CD4-positive, alpha-beta T cell treated with Interferon alpha-2 for 1 hour (primary cell): ENCODE results near the gene SPATA24.
"Not testable (repeated sequence)": the region's sequence is repeated elsewhere in the genome, so short reads cannot be mapped to it uniquely, and the experiment has no call there.

Source experiments
- DNase-seq, 2 donors: peaks; one replicate each; pipeline ENCODE4 v3.0.0-alpha.2; 2020 to 2022

The SPATA24 gene

DNA sequence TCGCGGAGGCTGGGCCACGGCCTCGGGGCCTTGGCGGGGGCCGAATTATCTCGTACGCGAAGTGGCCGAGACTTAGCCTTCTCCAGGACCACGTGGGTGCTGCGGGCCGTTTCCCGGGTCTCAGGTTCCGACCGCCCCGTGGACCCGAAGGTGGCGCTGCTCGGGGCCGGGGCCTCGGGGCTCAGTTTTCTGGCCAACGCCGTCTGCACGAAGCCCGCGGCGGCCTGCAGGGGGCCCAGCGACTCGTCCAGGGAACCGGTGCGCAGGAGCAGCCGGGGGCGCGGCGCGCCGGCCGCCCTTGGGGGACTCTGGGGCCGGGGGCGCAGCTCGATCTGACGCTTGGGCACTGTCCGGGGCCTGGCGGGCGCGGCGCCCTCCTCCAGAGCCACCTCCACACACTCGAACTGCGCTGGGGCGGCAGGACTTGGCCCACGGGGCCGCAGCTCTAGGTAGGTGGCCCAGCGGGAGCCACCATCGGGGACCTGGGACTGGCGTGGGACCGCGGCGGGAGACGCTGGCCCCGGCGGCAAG is 9.7 kb downstream of the SPATA24 start:
- peak; percentile 50 to 71 for DNase-seq

DNA sequence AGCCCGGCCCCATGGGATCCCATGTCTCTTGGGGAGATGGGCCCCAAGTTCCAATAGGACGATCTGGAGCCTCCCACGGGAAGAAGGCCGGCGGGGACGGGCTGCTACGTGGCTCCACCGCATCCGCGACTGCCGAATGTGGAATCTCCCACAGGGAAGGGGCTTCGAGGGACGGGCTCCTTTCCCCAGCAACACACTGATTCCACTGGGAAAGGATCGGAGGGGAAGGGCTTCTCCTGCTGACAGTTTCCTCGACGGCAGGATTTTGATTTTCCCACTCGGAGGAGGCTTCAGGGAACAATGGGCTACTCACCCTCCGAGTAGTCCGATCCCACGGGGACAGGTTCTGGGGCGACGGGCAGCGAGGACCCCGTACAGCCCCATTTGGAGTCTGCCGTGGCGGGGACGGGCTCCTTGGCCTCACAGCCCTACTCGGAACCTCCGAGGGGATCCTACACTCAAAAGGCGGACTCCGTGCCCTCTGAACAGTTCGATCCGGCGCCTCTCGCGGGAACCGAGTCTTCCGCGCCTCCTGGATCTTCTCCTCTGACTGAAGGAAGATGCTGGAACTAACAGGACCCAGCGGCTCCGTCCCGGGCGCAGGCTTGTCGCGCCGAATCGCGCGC is 10.3 kb downstream of the SPATA24 start:
- no peak for DNase-seq

DNA sequence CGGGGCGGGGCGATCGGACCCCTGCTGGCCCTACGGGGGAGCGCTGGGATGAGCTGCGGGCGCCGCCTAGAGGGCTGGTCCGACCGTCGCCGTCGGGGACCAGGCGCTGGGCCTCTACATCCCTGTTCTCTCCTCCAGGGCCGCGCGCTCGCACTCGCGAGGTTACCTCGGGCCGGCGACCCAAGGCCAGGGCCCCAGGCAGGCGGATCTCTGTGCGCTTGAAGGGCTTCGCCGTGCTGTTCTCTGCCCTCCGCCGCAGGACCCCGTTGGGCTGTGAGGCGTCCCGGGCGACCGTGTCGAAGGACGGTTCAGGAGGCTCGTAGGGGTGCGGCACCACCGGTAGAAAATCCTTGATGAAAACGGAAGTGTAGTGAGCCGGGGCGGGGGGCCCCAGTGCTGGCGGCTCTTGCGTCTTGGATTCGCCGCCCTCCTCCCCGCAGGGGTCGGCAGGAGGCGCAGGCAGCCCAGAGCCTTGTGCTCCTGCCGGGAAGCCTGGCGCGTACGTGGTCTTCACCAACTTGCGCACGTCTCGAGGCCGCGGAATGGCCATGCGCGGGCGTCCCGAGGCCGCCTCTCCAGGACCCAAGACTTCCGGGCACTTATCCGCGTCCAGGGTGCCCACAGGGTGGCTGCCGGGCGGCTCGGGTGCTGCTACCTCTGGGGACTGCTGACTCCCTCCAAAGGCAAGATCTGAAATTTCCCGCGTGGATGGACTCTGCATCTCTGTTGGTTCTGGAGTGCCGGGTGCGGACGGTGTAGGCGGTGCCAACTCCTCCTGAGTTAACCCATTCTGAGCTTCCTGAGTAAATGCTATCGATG is 11.0 kb downstream of the SPATA24 start:
- DNase-seq = peak; percentile 80 to 84

DNA sequence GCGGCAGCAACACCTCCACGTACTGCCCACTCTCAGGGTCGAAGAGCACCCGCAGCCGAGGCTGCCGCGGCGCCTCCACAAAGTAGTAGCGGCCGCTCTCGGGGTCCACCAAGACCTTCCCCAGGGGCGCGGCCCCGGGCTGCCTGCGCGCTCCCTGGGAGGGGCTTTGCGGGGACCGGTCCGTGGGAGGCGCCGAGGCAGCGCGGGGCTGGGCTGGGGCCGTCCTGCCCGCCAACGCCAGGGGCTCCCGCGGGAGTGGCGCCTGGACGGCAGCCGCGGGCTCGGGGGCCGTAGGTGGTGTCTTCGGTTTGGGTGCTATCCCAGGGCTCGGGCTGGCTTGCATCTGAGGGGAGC is 11.6 kb downstream of the SPATA24 start:
- DNase-seq = no peak

DNA sequence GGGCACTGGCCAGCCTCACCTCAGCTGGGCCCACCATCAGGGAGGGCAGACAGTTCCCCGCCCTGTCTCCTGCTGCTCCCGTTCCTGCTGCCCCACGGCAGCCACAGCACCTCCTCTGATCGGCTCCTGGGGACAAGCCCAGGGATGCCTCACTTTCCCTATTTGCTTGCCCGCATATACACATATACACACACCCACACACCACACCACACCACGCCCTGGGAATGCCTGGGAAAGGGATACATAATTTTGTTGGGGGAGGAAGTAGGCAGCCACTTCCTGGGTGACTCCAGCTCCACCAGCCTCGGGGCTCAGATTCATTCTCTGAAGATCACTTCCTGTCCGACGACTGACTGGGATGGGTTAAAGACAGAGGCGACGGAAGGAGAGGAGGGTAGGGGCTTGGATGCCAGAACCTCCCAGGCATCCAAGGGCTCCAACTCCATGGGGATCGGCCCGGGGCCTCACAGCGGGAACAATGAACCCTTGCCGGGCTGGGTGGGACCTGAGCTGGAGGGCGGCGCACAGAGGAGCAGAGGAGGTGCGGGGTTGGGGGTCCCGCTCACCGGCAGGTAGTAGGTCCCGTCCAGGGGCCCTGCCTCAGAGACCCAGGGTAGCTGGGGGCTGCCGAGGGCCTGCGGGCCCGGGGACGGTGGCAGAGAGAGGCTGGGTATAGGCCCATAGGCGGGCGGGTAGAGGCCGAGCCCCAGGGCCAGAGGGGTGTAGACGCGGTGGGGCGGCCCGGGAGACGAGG is 12.1 kb downstream of the SPATA24 start:
- no peak for DNase-seq

DNA sequence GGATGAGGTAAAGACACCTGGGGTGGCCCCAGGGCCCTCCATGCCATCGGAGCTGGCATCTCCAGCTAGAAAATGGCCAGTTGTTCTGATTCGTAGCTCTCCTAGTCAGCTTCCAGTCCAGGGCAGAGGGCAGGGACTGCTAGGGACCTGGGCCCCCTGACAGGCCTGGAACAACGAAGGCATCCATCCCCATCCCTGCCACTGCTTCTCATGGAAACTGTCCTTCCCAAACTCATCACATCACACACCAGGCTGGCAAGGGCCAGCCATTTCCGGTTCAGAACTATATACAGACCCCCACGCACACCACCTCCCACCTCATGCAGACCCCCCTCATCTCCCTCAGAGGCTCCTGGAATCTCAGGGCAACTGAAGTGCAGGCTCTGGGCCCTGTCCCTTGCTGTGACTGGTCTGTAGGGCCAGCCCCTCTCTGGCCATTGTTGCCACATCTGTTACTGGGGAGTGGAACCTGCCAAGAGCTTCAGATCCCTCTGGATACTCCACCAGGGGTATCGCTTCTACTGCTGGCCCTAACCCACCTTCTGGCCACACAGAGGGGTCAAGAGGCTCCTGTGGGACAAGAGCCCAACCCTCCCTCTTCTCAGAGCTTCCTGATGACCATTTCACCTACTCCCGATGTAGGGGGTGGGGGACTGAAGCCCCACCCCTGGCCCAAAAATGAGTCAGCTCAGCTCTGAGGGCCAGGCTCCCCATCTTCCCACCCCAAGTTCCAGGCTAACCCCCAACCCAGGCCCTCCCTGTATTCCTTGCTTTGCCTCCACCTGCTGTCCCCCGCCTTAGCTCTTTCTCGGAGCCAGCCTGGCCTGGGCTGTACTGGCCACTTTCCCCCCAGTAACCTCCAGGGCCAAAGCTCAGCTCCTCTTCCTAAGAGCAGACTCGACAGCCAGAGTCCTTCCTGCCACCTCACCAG is 13.0 kb downstream of the SPATA24 start:
- no peak for DNase-seq

DNA sequence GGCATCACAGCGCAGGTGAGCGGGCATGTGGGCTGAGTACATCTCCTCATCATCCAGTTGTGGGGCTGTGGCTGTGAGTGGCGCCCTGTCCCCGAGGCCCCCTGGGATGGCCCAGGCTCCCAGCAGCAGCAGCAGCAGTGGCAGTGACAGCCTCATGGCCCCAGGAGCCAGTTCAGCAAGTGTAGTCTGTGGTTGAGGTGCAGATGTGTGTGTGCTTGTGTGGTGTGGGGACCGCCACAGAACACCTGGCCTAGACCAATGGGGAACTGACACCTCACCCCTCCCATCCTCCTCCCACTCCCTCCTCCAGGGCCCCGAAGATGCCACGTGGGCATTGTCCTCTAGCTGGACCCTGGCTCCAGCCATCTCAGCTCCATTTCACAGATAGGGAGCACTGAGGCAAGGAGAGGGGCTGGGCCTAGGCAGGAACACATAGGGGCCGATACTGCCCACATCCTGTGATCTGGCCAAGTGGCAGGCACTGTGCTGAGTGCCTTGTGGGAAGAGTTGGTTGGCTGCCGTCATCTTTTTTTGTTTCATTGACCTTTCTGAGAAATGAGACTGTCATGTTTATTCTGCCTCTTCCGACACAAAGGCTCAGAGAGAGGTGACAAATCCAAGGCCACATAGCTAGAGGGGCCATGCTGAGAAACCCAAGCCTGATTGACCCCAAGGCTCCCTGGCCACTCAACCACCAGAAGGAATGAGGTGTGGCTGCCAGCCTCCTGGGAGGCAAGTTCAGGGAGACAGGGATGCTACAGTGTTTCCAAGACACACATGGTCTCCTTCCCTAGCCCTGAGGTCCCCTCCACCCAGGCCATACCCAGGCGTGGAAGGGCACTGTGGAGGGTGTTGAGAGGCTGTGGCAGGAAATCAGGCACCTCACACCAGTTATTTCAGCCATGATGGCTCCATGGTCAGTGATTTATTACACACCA is 13.9 kb downstream of the SPATA24 start, which contains the start of gene MZB1:
Gene MZB1 (minus strand): TSS at position 213 of the 938 bp plus-strand sequence. CDS start 57 bp downstream, at position 156.
- DNase-seq = peak; percentile 83

DNA sequence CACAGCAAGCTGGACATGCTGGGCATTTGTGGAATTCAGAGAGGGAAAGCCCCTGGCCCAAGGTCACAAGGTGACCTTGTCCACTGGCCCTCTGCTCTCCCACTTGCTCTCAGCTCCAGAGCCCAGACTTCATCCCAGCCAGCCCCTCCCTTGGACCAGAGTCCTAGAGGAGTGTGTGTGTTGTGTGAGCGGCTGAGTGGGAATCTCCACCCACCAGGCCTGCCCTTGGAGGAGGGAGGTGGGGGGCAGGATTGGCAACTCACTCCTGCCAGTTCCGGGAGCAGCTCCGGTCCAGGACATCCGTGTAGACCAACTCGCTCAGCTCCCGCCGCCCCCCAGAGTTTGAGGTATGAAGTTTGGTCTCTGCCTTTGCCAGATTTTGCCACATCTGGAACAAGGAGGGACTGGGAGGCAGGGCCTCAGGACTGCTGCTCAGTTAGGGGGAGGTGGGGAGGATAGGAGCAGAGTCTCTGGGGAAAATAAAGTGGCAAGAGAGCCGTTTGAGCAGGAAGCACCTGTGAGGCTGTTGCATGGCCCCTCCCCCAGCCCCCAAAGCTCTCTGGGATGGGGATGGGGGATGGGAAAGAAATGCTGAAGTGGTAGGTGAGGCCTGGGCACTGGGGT is 15.6 kb downstream of the SPATA24 start:
- peak in 1 of 2 donors; percentile 64 for DNase-seq

DNA sequence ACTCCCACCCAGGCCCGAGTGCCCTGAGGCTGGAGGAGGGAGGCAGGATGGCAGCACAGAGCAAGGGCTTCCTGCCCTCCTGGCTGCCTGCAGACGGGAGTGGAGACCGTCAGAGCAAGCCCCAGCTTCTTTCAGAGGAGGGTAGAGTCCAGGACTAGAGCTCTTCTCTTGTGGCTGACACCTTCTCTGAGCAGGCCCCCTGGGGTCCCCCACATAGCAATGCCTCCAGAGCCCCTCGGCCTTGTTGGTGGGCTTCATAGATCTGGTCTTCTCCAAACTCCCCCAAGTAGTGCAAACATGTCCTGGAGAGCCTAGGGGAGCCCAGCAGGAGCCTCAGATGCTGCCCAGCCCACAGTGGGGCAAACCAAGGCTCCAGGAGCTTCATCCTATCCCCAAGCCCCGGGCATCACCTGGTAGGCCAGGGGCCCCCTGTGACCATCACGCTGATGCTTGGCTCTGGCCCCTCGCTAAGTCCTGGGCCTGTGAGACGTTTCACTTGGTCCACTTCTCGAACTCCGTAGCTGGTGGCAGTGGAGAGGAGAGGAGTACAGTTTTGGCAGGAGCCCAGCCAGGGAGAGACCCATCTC is 16.2 kb downstream of the SPATA24 start:
- DNase-seq = no peak

DNA sequence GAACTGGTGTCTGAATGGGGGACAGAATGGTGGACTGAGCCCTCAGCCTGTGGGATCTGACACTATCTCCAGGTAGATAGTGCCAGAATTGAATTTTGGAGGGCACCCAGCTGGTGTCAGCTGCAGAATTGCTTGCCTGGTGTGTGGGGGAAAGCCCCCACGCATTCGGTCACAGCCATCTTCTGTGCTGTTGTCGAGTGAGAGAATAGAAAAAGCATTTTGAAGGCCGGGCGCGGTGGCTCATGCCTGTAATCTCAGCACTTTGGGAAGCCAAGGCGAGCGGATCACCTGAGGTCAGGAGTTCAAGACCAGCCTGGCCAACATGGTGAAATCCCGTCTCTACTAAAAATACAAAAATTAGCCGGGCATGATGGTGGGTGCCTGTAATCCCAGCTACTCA is 16.9 kb downstream of the SPATA24 start:
- not testable (repeated sequence) for DNase-seq

DNA sequence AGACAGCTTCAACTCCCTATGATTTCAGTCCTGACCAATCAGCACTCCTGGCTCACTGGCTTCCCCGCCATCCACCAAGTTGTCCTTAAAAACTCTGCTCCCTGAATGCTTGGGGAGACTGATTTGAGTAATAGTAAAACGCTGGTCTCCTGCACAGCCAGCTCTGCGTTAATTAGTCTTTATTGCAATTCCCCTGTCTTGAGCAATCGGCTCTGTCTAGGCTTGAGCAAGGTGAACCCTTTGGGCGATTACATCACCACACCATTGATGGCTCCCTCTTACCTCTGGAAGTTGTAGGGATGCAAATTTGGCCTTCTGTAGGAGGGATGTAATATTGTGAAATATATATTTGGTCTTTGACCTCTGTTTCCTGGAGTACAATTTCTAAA is 17.8 kb downstream of the SPATA24 start:
- DNase-seq = no peak

DNA sequence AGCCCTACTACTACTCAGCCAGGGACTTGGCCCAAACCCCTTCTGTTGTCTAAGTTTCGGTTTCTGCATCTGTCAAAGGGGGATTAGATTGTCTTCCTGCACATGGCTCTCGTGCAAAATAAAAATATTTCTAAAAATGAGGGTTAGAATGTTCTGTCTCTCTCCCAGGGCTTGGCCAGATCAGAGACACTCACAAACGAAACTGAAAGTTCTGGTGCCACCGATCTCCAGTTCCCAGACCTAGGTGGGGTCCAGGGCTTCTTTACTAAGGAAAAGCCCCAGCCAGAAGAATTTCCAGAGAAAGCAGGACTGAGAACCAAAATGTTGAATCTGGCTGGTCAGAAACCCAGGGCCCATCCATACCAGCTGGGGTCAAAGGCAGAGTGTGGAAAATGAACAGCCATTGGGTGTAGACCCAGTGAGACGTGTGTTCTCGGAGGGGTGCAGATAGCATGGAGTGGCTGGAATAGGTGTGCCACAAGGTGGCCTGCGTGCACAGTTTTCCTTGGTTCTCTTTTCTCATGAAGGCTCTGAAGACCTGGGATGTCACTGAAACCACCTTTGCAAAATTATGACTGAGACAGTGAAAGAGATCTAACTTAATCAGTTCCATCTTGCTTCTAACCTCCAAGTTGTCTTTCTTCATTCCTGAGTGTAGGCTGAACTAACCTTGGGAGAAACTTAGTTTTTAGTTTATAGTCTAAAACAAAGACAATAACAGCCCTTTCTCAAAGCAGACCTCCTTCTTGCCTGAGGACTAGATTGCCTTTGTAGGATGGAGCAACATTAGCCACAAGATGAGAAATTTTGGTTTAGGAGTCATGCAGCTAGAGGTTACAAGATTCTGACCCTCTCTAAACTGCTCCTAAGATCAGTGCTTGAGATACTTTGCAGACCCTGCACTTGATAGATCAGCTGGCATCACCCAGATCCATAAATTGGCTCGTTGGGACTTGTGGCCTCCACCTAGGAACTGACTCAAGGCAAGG is 18.5 kb downstream of the SPATA24 start:
- peak in 1 of 2 donors; percentile 54 for DNase-seq

DNA sequence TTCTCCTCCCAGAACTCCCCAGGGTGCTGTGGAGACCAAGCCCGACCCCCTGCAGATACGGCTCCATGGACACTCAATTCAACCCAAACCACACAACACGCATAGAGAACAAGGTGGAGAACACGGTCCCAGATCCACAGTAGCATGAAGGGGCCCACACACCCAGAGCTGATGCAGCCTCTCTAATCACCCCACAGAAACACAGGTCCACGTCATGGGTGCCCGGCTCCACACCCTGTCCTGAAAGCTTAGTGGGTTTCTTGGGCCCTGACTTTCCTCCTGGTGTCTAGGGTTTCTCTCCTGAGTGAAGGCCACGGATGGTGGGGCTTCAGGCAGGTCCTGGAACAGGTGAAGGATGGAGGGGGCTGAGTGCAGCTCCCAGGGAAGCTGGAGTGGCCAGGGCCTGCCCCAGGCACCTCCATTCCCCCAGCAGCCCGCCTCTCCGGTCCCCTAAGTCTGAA is 19.3 kb downstream of the SPATA24 start:
- no peak for DNase-seq

DNA sequence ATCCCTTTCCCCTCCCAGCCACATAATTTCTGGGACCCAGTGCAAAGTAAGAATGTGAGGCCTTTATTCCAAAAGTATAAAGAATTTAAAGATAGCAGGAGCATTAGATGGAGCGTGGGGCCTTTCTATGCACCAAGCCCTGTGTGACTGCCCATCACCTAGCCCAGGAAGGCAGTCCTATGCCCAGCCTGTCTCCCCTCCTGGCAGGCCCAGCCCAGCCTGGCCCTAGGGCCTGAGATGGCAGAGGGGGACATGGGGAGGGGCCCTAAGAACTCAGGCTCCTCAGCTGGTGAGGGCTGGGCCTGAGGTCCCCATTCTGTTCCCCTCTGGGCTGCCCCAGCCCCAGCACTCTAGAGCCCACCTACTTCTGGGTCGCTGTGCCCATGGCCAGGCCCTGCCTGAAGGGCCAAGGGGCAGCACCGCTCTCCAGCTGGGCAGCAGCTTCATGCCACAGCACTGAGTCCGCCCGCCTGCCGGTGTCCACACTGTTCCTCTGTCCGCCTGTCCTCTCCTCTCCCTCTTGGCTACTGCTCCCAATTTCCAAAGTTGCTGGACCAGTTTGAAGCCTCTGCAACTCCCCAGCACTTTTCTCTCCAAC is 19.8 kb downstream of the SPATA24 start:
- no peak for DNase-seq

DNA sequence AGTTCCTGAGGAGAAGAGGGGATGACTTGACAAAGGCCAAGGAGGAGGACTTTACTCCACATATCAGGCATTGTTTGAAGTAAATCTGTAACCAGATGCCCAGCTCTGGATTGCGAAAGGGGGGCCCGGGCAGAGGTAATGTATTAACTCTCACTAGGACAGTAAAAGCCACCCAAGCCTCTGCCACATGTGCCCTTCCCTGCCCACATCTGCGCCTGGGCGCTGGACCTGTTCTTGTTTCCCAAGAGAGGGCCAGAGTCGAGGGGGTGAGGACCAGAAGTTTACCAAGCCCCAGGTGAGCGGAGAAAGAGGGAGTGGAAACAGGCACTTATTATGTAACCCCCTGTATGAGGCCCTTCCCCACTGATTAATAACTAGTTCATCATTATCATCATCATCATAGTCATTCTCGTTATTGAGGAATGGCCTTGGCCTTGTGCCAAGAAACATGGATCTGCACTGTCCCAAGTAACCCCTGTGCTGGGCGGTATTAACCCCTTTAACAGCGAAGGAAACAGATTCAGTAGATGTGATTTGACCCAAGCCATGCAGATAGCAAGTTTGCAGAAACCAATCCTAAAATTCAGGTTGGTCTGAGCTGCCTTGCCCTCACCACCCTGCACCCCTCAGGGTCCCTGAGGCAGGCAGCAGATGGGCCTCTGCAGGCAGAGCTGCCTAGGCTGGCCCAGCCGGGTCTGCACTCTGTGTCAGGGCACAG is 20.5 kb downstream of the SPATA24 start, which contains the start of gene SLC23A1:
Gene SLC23A1 (minus strand): TSS at position 23 of the 718 bp plus-strand sequence. CDS start 44 bp downstream, outside the sequence.
- no peak for DNase-seq

DNA sequence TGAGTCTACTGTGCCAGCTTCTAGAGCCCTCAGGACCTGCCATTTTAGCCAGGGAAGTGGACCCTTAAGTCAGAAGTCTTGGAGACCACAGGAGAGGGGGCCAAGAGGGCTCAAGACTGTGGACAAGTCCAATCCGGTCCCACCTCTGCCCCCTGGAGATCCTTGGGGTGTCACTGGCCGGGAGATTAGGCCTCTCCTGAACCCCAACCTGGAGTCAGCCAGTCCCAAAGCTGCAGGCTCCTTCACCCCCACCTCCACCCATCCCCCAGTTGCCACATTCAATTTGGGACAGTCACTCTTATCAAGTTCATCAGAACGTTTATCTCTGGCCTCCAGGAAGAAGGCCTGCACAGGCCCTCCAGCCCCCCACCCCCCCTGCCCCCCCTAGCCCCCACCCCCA is 21.1 kb downstream of the SPATA24 start:
- DNase-seq = no peak
